ENCODE results near the gene ZNF883.

DNA sequence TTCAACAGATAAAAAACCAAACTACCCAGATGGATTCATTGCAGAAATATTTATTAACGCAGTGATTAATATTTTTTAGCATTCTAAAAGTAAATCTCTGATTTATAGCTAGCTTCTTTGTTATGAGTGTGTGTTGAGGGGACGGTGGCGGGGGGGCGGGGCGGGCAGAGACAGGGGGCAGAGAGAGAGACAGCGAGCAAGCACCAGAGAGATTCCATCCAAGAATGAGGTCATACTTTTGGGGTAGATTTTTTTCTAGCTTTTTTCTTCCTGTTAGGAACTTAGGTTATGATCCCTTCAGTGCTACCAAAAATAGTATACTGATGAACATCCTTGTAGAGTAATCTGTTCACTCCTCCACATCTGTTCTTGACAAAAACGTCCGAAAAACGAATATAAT lies 500 bp upstream of the ZNF883 start:
- TF ChIP-seq POLR2A (IDR thresholded peaks at IDR 0.05) (no peak), CTCF (IDR thresholded peaks at IDR 0.05) (no peak)

All from Peyer's patch (tissue), 4 donors.